ENCODE data around the gene SIL1.
"Not testable (repeated sequence)": the region's sequence is repeated elsewhere in the genome, so short reads cannot be mapped to it uniquely, and the experiment has no call there.

Gene SIL1

GRCh38 chr5:139174382-139174781 is 23.8 kb downstream of the SIL1 start:
- ATAC-seq: not testable (repeated sequence)

GRCh38 chr5:139171779-139172404 is 26.3 kb downstream of the SIL1 start:
- no peak for ATAC-seq

- no peak for ATAC-seq
Observed at GRCh38 chr5:139167952-139168720, 30.0 kb downstream of the SIL1 start.

GRCh38 chr5:139167533-139167932 is 30.6 kb downstream of the SIL1 start:
- ATAC-seq: no peak

GRCh38 chr5:139167063-139167462 is 31.1 kb downstream of the SIL1 start:
- ATAC-seq: no peak

- ATAC-seq: not testable (repeated sequence)
Observed at GRCh38 chr5:139164897-139165296, 33.3 kb downstream of the SIL1 start.

- ATAC-seq: peak in 1 of 2 donors; percentile 20
Observed at GRCh38 chr5:139164020-139164419, 34.1 kb downstream of the SIL1 start.

- ATAC-seq: no peak
Observed at GRCh38 chr5:139162448-139162847, 35.7 kb downstream of the SIL1 start.

- ATAC-seq: no peak
Observed at GRCh38 chr5:139158791-139159190, 39.4 kb downstream of the SIL1 start.

GRCh38 chr5:139157556-139157955 is 40.6 kb downstream of the SIL1 start:
- no peak for ATAC-seq

- ATAC-seq: no peak
Observed at GRCh38 chr5:139156814-139157213, 41.4 kb downstream of the SIL1 start.

GRCh38 chr5:139155333-139155732 is 42.8 kb downstream of the SIL1 start:
- no peak for ATAC-seq

GRCh38 chr5:139151902-139152301 is 46.3 kb downstream of the SIL1 start:
- no peak for ATAC-seq

GRCh38 chr5:139150367-139150999 is 47.7 kb downstream of the SIL1 start:
- no peak for ATAC-seq

- no peak for ATAC-seq
Observed at GRCh38 chr5:139149477-139150199, 48.5 kb downstream of the SIL1 start.

- ATAC-seq: no peak
Observed at GRCh38 chr5:139148986-139149385, 49.2 kb downstream of the SIL1 start.

- no peak for ATAC-seq
Observed at GRCh38 chr5:139148306-139148705, 49.9 kb downstream of the SIL1 start.

- no peak for ATAC-seq
Observed at GRCh38 chr5:139147483-139148087, 50.6 kb downstream of the SIL1 start.

GRCh38 chr5:139146809-139147482 is 51.2 kb downstream of the SIL1 start:
- ATAC-seq: peak in 1 of 2 donors; percentile 41

GRCh38 chr5:139141446-139142204 is 56.5 kb downstream of the SIL1 start:
- ATAC-seq: no peak

- no peak for ATAC-seq
Observed at GRCh38 chr5:139140591-139141071, 57.5 kb downstream of the SIL1 start.
